ENCODE results near the gene PDZD2.

Gene PDZD2

DNA sequence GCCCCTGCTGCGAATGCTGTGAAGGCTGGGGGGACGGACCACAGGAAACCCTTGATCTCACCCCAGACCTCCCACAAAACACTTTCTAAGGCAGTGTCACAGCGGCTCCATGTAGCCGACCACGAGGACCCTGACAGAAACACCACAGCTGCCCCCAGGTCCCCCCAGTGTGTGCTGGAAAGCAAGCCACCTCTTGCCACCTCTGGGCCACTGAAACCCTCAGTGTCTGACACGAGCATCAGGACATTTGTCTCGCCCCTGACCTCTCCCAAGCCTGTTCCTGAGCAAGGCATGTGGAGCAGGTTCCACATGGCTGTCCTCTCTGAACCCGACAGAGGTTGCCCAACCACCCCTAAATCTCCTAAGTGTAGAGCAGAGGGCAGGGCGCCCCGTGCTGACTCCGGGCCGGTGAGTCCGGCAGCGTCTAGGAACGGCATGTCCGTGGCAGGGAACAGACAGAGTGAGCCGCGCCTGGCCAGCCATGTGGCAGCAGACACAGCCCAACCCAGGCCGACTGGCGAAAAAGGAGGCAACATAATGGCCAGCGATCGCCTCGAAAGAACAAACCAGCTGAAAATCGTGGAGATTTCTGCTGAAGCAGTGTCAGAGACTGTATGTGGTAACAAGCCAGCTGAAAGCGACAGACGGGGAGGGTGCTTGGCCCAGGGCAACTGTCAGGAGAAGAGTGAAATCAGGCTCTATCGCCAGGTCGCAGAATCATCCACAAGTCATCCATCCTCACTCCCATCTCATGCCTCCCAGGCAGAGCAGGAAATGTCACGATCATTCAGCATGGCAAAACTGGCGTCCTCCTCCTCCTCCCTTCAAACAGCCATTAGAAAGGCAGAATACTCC lies 450.4 kb downstream of the PDZD2 start:
- no peak for DNase-seq

GRCh38 chr5:32090026-32090754 lies 451.3 kb downstream of the PDZD2 start:
- no peak for DNase-seq

DNA sequence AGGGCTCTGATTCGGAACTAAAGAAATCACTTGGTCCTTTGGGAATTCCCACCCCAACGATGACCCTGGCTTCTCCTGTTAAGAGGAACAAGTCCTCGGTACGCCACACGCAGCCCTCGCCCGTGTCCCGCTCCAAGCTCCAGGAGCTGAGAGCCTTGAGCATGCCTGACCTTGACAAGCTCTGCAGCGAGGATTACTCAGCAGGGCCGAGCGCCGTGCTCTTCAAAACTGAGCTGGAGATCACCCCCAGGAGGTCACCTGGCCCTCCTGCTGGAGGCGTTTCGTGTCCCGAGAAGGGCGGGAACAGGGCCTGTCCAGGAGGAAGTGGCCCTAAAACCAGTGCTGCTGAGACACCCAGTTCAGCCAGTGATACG lies 451.8 kb downstream of the PDZD2 start:
- no peak for DNase-seq

DNA sequence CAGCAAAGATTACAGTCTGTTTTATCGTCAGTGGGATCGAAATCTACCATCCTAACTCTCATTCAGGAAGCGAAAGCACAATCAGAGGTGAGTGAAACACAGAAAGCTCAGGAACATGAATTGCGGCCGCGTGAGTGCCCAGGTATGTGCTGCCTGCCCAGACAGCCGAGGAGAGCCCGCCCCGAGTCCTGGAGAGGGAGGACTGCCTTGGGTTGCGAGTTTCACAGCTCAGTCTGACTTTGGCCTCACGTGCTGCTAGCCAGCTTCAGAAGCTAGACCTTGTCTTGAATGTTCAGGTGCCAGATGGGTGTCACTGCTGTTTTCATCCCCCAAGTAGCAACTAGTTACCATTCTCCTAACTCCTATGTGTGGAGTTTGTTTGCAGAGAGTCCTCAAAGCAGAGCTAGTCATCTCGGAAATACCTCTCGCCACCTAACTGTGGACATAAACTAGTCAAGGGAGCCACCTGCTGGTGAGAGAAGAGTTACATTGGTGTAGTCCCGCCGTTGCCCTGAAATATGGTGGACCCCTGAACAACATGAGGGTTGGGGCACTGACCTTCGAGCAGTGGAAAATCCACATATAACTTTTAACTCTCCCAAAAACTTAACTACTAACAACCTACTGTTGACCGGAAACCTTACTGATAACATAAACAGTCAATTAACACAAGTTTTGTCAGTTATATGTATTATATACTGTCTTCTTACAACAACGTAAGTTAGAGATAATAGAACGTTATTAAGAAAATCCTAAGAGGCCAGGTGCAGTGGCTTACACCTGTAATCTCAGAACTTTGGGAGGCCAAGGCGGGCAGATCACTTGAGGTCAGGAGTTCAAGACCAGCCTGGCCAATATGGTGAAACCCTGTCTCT lies 454.2 kb downstream of the PDZD2 start:
- peak; percentile 77 for DNase-seq

DNA sequence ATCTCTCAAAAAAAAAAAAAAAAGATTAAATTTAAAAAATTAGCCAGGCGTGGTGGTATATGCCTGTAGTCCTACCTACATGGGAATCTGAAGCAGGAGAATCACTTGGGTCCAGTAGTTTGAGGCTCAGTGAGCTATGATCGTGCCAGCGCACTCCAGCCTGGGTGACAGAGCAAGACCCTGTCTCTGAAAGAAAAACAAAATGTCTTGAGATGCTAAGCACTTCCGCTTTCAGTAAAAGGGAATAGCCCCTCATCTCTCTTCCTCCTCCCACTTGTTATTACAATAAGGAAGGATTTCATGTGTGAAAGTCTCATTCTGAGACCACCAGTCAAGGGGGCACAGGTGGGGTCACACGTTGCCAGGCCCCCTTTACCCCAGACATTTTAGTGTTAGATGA lies 455.8 kb downstream of the PDZD2 start:
- DNase-seq: no peak

DNA sequence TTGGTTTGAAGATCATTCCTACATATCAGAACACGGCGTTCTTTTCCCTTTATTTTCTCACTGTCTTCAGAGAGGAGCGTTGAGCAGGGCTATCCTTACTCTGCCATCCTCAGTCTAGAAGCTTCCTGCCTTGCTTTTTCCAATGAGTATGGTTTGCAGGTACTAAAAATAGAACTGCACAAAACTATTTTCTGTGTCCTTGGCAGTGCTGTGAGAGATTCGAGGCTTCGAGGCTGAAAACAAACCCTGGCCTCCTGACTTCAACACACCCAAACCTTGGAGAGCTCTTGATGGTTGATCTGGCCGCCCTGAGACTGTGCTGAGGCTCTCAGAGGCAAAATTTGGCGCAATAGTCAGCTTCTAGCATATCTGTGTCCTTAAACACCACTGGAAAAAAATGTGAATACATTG lies 456.3 kb downstream of the PDZD2 start:
- DNase-seq: no peak

GRCh38 chr5:32096891-32097595 lies 458.1 kb downstream of the PDZD2 start:
- DNase-seq: no peak

DNA sequence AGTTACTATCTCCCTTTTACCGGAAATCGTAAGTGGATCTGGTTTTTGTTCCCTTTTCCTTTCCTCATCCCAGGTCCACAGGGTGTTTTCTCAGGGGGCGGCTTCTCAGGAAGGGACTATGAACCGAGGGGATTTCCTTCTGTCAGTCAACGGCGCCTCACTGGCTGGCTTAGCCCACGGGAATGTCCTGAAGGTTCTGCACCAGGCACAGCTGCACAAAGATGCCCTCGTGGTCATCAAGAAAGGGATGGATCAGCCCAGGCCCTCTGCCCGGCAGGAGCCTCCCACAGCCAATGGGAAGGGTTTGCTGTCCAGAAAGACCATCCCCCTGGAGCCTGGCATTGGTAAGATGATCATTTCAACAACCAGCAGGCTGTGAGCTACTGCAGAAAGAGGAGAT lies 459.4 kb downstream of the PDZD2 start:
- DNase-seq: no peak

DNA sequence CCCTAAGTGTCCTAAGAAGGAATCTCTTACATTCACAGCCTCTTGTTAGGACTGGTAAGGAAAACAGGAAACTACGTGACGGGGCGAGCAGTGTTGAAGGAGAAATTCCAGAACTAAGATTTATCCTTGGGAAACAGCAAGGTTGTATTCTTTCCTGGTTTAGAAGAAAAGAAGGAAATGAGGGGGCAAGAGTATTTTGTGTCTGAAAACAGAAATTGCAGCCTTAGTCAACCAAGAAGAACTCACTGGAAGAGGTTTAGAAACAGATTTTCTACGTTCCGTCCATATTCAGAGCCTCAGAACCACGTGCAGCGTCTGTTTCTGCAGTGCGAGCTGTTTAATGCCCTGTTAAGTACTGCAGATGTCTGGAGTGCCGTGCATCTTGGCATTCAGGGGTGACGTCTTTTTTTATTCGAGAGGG lies 460.0 kb downstream of the PDZD2 start:
- DNase-seq: no peak

DNA sequence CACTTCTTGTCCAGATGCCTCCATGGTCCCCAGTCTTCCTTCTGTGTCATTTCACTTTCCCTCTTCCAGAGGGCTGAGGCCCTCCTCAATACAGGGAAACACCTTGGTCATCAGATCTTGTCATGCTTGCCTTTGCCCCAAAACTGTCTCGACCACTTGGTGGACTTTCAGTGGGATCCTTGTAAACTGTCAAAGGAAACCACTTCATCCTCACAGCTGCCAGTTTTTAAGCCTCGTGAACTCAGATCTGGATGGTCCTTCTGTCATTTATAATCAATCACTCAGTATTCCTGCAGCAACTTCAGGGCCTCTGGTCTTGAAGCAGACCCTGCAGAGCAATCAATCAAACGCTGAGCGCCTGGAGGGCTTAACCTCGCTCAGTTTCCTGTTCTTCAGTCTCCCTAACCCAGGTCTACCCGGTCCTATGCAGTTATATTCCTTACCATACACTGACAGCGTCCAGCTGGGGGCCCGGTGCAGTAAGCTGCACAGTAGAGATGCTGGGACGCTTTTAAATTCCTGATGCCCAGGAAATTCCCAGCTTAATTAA lies 460.6 kb downstream of the PDZD2 start:
- DNase-seq: no peak

DNA sequence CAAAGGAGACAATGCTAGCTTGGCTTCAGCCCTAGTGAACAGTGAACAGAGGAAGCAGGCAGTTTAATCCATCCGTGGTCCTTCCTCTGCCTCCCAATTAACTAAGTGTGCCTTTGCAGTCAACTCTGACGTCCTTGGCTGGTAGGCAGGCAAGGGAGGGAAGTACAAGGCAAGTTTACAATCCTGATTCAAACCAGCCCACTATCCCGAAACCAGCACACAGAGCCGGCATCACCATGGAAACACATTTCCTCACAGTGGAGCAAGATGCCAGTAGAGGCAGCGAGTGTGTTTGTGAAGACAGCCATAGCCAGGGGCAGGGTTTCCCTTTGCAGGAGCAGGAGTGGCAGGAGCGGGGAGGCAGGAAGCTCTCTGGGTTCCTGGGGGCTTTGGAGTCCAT lies 461.3 kb downstream of the PDZD2 start:
- DNase-seq: no peak

GRCh38 chr5:32100691-32101302 lies 461.9 kb downstream of the PDZD2 start:
- DNase-seq: no peak

DNA sequence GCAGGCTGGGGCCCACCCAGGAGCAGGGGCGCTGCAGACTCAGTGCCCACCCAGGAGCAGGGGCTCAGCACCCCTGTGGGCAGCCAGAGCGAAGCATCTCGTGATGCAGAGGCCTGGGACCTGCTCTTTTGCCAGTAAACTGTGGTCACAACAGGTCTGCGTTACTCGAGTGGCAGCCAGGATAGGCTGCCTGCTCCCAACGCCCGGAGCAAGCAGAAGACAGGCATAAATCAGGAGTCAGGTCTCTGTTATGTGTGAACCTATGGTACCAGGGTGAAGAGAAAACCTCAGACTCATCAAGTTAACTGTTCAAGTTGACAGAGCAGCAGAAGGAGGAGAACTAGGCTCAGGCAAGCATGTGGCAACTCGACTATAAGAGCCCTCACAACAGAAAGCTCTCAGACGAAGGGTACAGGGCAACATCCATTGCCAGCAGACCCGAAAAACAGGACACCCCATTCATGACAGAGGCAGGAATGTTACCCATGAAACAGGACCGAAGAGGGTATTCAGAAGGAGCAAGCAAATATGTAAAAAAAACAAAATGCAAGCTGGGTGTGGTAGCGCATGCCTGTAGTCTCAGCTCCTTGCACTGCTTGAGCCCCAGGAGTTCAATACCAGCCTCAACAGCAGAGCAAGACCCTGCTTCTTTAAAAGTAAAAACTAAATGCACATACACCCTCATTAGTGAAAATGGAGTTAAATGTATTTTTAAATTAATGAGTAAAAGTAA lies 463.5 kb downstream of the PDZD2 start:
- DNase-seq: no peak

DNA sequence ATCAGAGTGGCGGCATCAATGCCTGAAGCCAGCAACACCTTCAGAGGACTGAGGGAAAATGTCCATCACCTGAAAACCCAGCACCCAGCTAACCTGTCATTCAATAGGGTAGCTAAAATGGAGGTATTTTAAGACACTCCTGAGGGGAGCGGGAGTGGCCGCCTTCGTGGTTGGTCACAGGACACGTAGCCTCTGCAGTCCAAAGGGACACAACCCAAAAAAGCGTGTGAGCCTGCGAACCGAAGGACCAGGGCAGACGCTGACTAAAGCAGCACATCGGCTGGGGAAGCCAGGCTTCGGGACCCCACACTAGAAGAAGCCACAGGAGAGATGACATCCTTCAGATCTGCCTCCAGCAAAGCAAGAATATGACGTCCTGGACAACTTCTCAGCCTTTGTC lies 464.6 kb downstream of the PDZD2 start:
- DNase-seq: no peak

DNA sequence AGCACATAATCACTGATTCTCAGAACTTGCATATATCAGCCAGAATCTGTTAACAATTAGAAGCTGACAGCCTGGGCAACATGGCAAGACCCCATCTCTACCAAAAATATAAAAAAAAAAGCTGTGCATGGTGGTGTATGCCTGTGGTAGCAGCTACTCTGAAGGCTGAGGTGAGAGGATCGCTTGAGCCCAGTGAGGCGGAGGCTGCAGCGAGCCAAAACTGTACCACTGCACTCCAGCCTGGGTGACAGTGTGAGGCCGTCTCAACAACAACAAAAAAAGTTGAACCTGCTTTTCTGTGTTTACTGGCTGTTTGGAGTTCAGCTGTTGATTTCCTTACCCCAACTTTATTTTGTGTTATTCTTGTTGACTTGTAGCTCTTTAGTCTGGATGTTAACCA lies 468.4 kb downstream of the PDZD2 start:
- DNase-seq: no peak

GRCh38 chr5:32108167-32108566 lies 469.2 kb downstream of the PDZD2 start:
- no peak for DNase-seq

- no peak for DNase-seq
These were observed 470.3 kb downstream of the PDZD2 start for GRCh38 chr5:32109236-32109635.

- no peak for DNase-seq
These were observed 471.3 kb downstream of the PDZD2 start for GRCh38 chr5:32110111-32110696.

DNA sequence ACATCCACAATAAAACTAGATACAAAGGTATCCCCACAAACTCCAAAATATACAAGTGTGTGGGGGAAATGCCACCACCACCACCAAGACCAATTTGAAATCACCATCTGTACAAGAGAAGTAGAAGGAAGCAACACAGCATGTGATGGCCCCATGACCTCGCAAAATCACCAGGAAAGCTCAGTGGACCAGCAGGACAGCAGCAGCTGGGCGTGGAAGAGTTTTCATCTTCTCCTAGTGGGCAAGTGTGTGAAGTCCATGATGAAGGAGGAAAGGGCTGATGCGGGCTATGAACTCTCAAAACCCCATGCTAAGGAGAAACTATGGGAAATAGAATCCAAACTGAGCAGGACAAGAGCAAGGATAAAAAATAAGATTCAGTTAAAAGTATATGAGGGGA lies 477.1 kb downstream of the PDZD2 start:
- no peak for DNase-seq

DNA sequence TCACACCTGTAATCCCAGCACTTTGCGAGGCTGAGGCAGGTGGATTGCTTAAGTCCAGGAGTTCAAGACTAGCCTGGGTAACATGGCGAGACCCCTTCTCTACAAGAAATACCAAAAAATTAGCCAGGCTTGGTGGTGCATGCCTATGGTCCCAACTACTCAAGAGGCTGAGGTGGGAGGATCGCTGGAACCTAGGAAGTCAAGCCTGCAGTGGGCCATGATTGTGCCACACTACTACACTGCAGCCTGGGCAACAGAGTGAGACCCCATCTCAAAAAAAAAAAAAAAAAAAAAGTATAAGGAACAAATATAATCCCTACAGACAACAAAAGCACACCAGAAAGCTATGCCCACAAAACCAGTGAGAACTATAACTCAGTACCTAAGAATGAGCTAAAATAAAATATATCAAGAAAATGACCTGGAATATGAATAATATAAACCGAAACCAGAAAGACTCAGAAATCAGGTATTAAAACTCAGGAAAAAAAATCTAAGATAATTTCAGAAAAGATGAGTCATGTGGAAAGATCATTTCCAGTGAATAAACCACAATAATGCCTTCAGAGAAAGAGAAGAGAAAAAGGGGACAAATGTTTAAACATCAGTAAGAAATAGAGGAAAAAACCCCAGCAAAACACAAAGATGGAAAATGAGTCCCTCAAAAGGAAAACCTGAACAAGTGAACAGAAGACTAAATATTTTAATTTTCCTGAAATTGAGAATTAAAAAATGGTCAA lies 477.8 kb downstream of the PDZD2 start:
- DNase-seq: no peak
